Right renal cortex interstitium (tissue), 3 donors: Measurements from ENCODE around the gene ZNF550. TPM values are rescaled to one million over a fixed set of nuclear protein-coding genes. Genes with fewer than 3 reads are reported as not detected.

Experiments used
- DNase-seq, 3 donors: peaks; one replicate each; pipeline ENCODE4 v3.0.0-alpha.2; 2013; ENCODE audit warnings: low read depth in 3 of 3, low spot score in 2 of 3
- polyA plus RNA-seq, 3 donors: library from polyadenylated mRNA; unstranded; fragments of 120-200 nt; gene quantifications; one replicate each; pipeline ENCODE4 v1.2.1, GENCODE V29; 2013; ENCODE audit not compliant: insufficient read length in 3 of 3

Gene ZNF550
- polyA plus RNA-seq: 10 to 100 TPM; 21.6 to 25.6 (median 23.6) TPM

DNA sequence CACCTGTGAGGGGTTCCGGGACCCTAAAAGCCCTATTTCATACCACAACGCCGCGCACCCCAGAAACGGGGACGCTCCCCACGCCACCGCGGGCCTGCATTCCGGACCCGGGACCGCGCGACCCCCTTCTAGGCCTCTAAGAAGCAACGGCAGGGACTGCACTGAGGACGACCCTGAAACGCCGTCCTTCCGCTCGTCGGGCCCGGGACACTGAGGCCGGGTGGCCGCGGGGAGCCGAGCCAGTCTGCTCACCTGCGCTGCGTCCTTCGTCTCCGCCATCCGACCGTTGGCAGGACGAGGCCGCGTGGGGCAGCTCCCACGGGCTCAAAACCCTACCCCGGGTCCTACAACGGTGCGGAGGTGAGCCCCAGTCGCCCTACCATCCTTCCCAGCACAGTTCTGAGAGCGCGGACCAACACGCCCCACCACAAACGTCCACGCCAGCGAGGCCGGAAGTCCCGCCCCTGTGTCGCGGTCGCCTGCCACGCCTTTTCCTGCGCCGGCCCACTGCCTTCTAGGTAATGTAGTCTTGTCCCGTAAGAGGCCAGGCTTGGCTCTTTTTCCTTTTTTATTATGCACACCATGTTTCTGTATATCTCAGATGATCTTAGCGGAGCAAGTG is at the start of gene ZNF550:
Gene ZNF550, minus strand, starts transcription at position 460 of the 622 bp plus-strand sequence. Its CDS starts 181 bp downstream, at position 279.
- peak; percentile 69 to 79 (median 73) for DNase-seq

DNA sequence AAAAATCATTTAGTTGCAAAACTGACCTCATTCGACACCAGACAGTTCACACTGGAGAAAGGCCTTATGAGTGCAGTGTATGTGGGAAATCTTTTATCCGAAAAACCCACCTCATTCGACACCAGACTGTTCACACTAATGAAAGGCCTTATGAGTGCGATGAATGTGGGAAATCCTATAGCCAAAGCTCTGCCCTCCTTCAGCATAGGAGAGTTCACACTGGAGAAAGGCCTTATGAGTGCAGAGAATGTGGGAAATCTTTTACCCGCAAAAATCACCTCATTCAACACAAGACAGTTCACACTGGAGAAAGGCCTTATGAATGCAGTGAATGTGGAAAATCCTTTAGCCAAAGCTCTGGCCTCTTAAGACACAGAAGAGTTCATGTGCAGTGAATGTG is 47.3 kb upstream of the ZNF550 start:
- no peak for DNase-seq

DNA sequence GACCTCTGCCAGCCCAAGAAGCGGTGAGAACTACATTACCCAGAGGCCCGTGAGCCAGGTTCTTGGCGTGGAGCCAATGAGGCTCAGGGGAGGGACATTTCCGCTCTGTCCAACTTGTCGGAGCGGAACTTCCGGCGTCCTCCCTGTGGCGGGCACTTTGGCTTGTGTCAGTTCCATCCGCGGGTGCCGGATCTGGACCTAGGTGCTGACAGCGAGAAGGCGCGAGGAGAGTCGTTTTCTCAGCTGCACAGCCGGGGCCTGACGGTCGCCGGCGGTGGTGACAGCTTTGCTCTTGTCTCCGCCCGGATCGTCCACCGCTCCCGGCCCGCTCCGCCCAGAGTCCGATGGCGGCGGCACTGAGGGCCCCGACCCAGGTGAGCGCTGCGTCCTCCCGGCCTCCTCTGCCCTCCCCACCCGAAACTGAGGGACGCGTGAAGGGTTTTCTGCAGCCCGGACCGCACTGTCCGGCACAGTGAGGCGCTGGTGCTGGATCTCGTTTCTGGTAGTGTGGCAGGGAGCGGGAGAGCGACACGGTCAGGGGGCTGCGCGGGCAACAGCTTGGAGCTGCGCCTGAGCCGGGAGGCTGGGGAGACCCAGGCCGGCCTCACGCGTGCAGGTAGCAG is 40.2 kb upstream of the ZNF550 start, which contains the start of gene ZNF530:
Gene ZNF530, plus strand, starts transcription at position 125 of the 623 bp plus-strand sequence. CDS start 4,461 bp downstream, outside the sequence.
- peak; percentile 82 to 93 (median 87) for DNase-seq

DNA sequence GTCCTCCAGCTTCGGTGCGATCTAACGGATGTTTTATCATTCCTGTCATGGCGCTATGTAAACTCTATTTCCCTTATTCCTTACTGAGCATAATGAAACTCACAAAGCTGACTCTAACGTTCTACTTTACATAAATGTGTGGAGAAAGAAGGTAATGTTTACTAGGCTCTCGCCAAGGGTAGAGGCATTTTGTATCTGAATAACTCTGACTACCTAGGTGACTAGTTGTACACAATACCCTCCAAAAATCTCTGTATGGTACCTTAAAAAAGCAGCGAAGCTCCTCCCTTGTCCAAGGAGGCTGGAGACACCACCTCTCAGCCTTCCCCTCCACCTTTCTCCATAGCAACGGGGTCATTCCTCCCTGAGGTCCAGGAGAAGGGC is 39.7 kb upstream of the ZNF550 start:
- no peak for DNase-seq

DNA sequence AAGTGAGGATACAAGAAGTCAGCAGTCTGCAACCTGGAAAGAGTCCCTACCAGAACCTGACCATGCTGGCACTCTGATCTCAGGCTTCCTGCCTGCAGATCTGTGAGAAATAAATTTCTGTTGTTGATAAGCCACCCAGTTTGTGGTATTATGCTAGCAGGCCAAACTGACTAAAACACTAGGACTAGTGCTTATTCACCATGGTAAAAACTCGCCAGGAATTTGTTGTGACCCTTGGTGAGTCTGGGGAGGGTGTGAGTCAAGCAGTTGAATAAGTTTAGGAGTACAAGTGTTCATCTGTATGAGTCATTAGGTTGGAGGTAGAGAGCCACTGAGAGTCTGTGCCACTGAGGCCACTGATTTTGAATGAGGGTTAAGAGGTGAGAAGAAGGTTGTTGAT is 27.9 kb upstream of the ZNF550 start:
- DNase-seq: no peak

DNA sequence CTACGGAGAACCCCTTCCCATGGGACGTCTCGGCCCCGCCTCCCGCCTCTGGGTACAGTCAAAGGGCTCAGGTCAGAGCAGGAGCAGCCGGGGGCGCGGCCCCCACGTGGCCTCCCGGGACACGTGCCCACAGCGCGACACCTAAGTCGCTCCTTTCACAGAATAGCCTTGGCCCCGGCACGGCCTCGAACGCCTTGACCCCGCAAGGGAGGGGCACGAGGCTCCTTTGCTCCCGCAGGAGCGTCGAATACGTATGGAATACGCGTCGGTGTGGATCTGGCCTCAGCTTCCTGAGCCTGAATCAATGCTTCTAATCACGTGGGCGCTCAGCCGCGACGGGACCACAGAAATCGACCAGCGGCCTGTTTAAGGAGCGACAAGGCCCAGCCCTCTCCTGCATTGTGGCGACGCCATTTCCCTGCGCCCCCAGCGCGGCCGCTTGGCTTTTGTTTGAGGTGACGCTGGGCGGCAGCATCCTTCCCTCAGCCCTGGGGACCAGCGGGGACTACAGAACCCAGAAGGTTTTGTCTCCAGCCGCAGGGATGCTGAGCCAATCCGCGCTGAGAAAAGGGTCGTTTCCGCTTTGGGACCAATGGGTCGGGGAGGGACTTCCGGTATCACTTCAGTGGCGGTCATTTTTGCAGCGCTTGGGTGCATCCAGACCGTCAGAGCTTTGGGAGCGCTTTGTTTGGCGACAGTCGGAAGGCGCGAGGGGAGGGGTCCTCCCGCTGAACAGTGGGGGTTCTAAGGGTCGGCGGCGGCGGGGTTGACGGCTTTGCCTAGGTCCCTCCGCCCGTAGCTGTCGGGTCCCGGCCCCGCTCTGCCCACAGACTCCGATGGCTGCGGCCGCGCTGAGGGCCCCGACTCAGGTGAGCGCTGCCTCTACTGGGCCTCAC is 24.1 kb upstream of the ZNF550 start, which contains the start of gene ZIK1:
Gene ZIK1, plus strand, starts transcription at position 625 of the 896 bp plus-strand sequence. Its CDS starts 212 bp downstream, at position 837.
- DNase-seq: peak; percentile 85 to 93 (median 93)

DNA sequence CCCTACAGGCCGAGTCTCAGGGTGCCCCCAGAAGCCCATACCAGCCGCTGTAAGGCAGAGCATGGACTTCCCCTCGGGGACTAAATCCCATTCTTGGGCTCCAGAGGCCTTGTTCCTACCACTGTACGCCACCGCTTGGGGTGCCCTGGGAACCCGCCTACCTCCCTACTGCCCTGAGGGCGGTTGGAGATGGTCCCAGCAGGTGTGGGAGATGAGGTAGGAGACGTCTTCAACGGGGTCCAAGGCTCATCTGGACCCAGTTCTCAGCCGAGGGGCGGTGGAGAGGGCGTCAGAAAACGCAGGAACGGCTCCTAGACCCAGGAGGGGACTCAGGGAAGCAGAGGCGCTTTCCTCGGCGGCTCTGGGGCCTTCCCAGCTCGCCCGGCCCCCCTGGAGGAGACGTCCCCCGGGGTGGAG is 23.4 kb upstream of the ZNF550 start:
- no peak for DNase-seq

DNA sequence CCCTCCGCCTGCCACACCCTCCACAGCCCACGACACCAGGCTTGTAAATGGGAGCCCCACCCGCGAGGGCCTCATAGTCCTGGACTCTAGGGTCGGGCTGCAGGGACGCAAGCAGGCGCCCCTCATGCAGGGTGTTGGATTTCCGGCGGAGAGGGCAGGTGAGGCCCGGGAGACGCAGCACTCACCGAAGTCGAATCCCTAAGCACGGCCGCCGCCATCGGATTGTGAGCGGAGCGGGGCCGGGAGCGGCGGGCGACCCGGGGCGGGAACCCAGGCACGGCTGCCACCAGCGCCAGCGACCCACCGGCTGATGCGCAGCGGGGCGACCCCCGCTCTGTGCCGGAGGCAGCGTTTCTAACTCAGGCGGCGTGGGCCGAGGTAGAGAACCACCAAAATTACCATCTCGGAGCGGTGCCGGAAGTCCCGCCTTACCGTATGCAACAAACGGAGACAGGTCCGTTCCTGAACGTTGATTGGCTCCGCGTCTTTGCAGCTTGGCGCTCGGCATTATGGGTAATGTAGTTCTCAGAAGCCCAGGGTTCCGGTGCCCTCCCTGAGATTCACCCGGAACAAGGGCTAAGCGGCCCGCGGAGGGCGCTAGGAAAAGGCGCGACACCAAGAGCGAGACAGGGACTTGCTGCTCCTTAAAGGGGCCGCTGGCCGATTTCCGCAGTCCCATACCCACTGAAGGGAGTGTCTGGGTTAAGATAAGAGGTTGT is 19.0 kb upstream of the ZNF550 start, which contains the start of gene ZNF416:
Gene ZNF416, minus strand, starts transcription at position 425 of the 719 bp plus-strand sequence. Its CDS starts 207 bp downstream, at position 218.
- peak; percentile 97 to 99 (median 97) for DNase-seq

DNA sequence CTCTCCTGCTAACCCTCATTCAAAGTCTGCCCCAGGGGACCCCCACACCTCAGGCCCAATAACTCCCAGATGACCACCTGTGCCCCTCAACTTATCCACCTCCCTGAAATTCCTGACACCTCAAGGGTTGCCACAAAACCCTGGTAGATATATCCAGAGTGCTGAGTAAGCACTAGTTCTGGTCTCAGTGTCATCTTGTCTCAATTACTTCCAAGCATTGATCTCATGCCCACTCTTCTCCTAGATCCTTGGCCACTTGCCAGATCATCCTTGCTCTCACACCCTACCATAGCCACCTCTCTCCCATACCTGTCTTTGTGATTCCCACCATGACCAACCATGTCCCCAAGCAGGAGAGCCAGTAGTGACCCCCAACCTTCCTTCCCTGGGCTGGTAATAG is 17.0 kb upstream of the ZNF550 start:
- no peak for DNase-seq

DNA sequence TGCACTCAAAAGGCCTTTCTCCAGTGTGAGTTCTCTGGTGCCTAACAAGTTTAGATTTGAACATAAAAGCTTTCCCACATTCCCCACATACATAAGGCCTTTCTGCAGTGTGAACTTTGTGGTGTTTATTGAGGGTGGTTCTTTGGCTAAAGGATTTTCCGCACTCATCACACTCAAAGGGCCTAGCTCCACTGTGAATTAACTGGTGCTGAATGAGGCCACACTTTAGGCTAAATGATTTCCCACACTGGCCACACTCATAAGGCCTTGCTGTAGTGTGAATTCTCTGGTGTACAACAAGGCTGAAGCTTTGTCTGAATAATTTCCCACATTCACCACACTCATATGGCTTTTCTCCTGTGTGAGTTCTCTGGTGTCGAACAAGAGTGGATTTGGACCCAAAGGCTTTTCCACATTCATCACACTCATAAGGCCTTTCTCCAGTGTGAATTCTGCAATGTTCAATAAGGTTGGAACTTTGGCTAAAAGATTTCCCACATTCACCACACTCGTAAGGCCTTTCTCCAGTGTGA is 12.8 kb upstream of the ZNF550 start:
- no peak for DNase-seq

DNA sequence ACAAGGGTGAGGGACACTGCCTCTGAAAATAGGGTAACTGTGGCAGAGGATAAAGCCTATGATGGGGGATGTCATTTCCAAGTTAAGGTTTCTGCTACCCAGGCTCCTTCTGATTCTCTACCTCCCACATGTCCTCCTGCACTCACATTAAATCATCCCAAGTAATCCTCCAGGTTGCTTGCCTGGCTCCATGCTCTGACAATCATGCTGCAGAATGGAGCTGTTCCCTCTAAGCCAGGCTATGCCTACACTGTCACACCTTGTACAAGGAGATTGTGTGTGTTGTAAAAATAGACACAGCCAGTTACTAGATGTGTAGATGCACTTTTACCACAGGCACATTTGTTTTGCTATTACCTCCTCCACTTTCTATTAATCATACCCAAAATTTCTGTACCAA is 11.0 kb upstream of the ZNF550 start:
- DNase-seq: no peak

DNA sequence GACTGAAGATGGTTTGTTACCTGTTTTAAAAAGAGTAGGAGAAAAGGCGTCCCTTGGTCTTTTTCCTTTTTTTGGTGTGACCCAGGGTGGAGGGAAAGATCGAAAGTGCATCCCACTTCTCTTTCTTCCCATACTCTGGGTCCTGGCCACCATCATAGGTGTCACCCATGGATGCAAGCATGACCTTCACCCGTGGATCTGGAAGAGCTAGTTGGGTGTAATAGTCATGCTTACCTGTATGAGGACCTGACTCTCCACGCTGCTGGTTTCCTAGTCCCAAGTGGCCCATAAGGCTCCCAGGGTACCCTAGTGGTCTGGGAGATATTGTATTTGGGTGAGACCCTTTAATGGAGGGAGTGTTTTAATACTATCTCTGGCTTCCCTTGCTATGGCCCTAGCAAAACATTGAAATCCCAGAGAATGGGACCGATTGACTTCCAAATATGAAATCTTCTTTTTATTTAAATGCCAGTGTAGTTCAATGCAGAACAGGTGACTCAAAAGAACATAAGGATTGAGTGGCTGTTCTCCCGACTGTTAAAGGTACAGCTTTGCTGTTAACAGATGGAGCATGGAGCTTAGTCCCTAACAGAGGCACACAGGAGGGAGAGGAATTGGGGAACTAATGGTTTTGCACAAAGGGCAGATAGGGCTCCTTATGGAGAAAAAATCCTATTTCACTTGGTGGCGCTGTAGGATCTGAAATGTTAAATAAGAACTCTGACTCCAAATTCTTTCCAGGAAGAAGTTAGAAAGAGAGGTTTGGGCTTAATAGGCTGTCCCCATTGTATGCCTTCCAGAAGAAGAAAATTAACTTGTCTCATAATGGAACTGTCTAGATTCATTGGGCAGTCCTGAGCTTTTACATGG is 7.0 kb upstream of the ZNF550 start:
- no peak for DNase-seq

DNA sequence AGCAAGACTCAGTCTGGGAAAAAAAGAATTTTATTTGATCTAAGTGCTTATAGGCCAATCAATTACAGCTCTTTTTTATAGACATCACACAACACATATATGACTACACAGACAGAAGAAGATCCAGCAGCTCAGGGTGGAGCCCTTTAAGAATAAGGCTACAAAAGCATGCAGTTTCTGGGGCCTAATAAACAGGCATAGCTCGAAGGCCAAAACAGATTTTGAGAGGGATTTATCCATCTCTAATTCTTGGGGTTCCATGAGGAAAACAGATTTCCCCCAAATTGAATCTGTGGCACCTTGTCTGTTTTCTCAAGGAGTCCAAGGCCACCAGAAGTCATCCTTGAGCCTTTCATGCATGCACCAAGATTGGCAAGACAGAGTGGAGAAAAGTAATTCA is 3.9 kb upstream of the ZNF550 start:
- DNase-seq: no peak

DNA sequence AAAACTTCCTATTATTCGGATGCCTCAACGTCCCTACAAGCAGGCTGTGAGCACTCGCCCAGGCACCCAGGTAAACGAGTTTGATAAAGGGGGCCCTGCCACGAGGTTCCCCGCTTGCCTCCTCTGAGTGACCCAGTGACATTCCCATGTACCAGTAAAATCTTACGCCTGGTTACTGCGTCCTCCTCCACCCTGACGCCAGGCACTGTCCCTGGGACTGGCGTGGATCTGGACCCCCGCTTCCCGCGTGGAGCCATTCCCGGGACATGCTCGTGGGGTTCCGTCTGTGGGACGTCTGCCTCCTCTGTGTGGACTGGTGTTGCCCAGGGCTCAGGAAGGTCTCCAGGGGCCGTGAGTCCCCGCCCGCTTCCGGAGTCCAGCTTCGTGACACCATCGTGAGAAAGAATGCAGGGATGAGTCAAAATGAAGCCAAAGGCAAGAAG is 407 bp upstream of the ZNF550 start:
- DNase-seq: no peak

DNA sequence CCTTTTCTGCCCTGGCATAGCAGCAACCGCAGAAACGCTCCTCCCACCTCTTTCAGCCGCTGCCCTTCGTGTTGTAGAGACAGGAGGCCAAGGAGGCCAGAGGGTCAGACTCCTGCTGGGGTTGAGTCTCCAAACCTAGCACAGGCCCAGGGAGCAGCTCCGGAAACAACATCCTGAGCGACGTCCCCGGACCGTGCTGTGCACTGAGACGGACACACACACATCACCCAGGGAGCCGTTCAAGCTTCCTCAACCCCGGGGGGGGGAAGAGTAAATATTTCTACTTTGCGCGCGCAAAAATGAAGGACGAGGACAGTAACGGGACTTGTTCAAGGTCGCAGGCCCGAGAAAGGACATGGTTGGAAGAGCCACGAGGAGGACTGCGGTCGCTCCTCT is 657 bp downstream of the ZNF550 start:
- no peak for DNase-seq

DNA sequence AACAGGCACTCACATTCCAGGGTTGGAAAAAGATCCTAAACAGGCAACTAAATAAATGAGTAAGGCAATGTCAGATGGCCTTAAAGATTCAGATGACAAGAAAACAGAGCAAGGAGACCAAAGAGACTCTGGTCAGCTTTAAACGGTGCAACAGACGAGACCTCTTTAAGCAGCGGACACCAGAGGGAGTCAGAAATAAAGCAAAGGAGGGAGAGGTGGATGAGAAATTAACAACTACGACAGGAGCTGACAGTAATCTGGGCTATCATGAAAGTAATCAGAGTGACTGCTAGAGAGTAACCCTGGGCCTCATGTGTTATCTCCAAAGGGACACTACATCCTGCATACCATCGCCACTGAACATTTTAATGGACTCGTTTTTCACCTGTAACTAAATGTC is 1.1 kb downstream of the ZNF550 start:
- no peak for DNase-seq

DNA sequence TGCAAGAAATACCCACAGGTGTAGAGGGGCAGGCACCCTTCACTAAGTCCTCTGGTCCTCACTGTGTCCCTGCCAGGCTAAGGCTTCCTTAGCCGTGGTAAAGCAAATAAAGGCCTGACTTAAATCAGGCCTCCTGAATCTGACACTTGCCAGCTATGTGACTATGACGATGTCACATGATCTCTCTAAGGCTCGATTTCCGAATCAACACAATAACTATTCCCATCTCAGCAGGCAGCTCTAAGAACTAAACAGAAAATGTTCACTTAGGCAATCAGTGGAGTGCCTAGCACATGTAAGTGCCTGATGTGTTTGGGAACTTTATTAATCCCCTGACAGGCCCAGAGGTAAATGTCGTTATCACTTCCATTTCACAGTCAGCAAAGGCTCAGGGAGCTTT is 2.0 kb downstream of the ZNF550 start:
- no peak for DNase-seq

DNA sequence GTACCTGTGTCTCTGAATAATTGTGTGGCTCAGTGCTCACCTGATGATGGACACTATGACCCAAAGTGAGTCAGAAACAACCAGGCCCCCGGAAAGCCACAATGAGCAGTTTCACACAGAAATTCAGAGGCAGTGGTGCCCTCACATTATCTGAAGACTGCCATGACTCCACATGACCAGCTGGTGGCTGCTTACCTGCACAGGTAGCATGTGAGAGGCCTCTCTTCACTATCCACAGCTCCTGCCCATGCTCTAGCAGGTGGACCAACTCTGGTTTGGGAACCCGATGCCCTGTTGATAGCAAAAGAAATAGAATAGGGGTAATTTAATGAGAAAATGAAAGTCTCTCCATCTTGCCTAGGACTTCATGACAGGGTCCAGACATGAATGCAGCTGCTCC is 7.2 kb downstream of the ZNF550 start:
- DNase-seq: no peak

DNA sequence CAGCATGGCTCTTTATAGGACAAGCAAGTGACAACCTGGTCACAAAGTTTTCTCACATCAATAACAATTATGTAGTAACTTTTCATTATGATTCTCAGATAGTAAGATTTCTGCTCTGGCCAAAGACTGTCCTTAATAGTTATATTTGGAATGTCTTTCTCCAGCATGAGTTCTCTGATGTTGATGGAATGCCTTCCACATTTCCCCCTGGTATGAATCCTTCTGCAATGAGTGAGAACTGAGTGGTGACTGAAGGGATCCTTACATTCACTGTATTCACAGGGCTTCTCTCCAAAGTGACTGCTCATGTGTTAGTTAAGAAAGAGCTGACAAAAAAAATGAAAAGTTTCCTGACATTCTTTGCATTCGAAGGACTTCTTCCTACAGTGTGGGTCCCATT is 13.2 kb downstream of the ZNF550 start:
- no peak for DNase-seq
